GM19238 (cell line): ENCODE results near the gene TOM1L2.
A peak's percentile ranks its signal among the peaks of the same experiment; 100 is the strongest.

Source experiments
- DNase-seq: peaks from one replicate; pipeline ENCODE4 v3.0.0; 2011; ENCODE audit warnings: low spot score; ENCODE audit not compliant: insufficient read length

TOM1L2 gene

DNA sequence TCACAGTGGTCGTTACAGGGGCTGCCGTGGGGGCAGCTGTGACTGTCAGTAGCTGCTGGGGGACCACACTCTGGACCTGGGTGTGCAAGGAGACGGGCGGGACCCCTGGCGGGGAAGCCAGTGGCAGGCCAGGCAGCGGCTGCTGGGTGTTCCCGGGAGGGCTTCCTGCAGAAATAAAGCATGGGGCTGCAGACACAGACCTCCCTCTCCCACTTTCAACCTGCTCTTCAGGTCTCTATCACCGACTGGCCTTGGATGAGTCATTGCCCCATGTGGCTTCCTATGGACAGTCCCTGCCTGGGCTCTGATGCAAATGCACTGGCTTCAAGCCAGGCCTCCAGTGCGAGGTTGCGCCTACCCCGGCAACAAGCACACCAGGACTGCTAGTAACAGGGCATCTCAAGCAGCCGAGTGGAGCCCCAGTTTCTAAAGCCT, 152.6 kb downstream of the TOM1L2 start:
- peak; percentile 80 for DNase-seq

DNA sequence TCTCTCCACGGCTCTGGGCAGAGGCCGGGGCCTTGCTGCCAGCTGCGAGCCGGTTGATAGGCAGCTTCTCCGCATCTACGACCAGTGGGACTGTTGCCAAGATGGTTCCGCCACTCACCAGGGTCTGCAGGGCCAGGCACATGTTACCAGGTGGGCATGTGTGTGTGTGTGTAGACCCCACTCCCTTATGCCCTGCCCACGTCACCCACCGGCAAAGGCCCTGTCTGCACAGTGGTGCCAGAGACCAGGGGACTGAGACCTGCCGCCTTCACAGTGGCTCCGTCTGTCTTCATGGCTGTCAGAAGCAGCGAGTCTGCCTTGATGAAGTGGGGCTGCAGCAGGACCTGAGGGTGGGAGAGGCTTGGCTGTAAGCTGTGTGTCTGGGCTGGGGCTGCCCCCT, 153.1 kb downstream of the TOM1L2 start:
- DNase-seq = no peak

GRCh38 chr17:17818088-17818526, 154.1 kb downstream of the TOM1L2 start:
- peak; percentile 64 for DNase-seq

- no peak for DNase-seq
Observed at GRCh38 chr17:17817552-17817947, 154.7 kb downstream of the TOM1L2 start.

- no peak for DNase-seq
Observed at GRCh38 chr17:17816831-17817551, 155.2 kb downstream of the TOM1L2 start.

DNA sequence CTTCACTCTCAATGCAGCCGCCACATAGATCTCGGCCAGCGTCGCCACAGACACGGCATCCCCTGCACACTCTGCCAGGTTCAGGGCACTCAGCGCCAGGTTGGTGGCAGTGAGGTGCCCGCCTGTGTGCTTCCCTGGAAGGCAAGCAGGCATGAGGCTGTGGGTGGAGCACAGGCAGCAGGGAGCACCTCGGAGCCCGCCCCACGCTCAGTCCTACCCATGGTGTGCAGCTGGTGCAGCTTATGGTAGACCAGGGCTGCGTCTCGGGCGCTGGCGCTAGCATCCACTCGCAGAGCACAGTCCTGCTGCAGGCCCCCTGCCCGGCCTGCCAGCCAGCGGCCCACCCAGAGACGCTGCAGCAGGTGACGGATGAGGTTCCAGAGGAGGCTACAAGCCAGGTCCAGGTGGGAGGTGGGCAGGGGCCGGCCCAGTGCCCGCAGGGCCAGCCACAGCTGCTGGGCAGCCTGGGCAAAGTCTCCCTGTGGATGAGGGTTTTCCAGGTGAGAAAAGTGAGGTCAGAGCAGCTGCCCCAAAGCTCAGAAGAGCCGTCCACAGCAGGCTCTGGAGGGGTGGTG, 155.9 kb downstream of the TOM1L2 start:
- no peak for DNase-seq

DNA sequence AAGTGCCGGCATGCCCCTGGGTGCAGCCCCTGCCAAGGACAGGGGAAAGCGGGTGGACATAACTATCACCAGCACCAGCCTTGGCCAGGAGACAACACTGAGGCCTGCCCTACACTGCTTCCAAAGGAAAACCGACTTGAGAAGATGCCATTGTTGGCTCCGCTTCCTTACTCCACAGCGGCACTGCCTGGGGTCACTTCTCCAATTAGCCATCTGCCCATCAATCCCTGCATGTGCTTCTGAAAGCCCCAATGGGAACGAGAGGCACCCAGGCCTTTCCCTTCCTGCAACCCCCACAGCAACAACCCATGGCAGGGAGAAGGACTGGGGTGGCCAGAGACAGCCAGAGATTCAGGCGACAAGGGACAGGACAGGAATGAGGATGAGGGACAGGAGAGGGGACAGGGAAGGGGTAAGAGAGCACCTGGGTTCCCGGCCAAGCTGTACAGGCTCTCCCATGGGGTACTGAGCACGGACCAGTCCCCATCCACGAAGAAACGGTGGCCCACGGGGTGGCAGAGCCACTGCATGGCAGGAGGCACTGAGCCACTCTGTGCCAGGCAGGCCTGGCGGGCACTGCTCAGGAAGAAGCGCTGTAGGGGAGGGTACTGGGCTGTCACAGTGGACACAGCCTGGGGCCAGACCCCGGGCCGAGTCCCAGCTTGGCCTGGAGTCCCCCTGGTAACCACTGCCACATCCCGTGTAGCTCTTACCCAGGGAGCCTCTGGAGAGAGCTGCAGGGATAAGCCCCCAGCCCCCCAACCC, 156.6 kb downstream of the TOM1L2 start:
- DNase-seq = no peak

- DNase-seq = no peak
Observed at GRCh38 chr17:17815062-17815406, 157.2 kb downstream of the TOM1L2 start.

DNA sequence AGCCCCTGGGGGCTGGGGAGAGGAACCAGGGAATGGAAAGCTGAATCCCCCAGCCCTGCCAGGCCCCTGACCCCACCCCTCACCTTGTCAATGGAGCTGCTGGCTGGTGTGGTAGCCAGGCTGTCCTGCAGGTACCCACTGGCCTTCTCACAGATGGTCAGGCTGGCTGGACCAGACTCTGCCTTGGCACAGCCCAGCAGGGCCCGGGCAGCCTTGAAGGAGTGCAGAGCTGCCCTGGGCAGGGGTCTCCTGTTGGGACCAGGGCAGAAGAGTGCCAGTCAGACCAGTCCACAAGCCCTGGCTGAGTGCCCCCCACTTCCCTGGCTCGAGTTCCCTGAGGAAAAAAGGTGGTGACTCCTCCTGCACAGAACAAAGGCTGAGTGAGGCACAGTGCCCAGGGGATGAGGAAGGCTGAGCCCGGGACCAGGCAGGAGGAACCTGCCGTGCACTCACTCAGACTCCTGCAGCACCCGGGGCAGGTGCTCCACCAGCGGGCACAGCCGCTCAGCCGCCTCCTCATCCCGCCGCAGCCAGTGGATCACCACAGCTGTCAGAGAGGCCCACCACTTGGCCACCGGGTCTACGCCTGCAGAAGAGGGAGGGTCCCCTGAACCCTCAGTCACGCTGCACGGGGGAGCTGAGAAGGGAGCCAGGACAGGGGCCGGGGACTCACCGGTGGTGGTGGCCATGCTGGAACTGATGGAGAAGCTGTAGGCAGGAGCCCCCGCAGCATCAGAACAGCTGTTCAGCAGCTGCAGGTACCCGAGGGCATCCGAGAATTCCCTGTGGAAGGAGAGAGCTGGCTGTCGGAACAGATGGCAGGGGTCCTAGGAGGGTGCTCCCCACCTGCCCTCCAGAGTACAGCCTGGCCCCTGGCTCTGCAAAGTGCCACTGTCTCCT, 157.8 kb downstream of the TOM1L2 start:
- DNase-seq = no peak

DNA sequence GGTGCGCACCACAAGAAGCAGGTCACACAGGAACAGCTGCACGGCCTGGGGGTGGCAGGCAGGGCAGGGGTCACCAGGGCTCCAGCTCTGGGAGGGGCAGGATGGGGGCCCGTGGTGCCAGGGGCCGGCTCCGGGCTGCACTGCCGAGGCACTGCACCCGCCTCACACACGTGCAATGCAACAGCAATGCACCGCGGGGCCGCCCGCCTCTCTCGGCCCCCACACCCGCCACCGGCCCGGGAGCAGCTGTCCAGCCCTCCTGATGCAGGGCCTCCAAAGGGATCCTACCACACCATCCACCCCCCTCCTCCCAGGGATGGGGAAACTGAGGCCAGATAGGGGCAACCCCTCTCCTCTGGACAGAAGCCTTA, 158.5 kb downstream of the TOM1L2 start:
- DNase-seq = no peak

- DNase-seq = no peak
Observed at GRCh38 chr17:17813055-17813724, 159.0 kb downstream of the TOM1L2 start.

DNA sequence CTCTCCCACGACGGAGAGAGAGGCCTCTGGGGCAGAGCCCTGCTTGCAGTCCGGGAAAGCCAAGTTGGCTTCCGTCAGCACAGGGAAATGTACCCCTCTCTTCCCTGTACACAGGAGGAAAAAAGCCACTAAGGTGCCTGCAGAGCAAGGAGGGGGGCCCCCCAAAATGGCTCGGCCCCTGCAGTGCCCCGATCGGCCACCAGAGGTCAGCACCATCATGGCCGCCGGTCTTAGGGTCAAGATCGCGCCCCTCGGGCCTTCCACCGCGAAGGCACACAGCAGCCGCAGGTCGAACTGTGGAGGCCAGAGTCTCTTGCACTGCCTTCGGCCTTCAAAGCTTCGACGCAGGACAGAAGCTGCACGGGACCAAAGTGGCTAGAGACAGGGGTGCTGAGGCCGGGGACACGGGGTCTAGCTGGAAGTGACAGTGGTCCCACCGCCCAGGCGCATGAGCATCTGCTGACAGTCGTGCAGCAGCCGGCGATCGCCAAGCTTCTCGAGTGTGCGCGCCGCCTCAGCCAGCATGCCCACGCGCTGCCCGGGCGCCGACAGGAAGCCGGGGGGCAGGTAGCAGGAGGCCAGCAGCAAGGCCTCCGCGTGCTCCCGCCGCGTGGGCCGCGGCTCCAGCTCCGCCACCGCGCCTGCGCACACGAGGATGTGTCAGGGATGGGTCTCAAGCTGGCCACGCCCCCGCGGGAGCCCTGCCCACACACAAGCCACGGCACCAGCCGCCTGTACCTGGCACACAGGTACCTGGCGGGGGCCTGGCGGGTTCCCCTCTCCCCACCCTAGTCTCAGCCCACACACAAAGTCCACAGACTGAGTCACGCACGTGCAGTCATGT, 159.8 kb downstream of the TOM1L2 start:
- DNase-seq = peak; percentile 95

- DNase-seq = no peak
Observed at GRCh38 chr17:17811381-17812210, 160.6 kb downstream of the TOM1L2 start.

GRCh38 chr17:17810895-17811248, 161.3 kb downstream of the TOM1L2 start:
- DNase-seq = no peak

DNA sequence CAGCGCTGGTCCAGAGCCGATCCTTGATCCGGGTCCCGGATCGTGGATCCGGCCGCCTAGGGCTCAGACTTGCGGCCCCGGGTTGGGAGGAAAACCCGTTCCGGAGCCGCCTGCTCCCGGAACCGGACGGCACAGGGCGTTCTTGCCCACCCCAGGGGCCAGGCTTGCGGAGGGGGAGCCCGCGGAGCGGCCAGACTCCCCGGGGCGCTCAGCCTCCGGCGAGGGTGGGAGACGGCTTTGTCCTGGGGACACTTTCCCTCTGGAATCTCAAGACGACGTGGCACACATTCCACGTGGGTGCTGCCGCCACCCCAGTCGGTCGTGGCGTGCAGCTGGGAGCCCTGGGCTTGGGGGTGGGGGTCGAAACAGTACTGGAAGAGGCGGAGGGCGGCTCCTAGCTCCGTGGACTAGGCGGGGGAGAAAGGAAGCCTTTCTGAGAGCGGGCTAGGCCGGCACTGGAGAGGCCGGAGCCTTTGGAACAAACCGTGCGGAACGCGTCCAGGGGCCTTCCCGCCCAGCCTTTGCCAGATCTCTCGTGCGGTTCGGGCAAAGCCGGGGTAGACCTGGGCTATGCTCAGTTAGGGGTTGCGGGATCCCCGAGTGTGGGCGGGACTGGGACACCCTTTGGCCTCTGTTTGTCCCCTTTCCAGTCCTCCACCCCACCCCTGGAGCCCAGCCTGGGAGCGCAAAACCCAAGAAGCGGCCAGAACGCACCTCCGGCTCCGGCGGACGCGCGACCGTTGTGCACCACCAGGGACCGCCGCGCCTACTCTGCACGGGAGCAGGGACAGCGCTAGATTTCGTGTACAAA, 161.9 kb downstream of the TOM1L2 start:
- no peak for DNase-seq

- DNase-seq = no peak
Observed at GRCh38 chr17:17809531-17810083, 162.6 kb downstream of the TOM1L2 start.

DNA sequence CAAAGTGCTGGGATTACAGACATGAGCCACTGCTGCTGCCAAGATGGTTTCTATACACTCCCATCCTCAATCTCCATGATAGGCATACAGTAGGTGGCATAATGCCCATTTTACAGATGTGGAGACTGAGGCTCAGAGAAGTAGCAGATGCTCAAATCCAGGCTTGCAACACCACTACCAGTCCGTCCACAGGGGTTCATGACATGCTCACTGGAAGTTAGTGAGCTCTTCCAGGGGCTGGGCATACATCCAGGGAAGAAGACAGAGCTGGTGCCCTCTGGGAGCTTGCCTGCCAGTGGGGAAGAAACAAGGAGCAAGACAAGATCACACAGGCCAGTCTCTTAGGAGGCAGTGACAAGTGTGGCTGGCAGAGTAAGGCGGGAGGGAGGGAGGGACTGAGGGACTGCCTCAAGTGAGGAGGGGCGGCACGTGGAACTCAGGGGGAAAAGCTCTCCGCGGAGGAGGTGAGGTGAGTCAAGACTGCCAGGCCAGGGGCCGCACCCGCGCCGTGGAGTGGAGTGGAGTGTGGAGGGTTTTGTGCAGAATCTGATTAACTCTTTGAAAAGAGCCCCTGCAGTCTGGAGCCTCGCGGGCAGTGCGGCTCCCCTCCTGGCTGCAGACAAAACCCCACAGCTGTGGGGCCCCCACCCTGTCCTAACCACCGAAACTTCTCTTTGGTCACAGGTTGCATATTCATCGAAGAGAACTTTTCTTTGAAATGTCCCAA, 163.3 kb downstream of the TOM1L2 start:
- peak; percentile 86 for DNase-seq
